HL-60 (cell line): Measurements from ENCODE around the gene ZRANB3.

Source experiments
- DNase-seq, 2 experiments: peaks; one replicate each; pipeline ENCODE4 v3.0.0-alpha.2; 2010 to 2020; ENCODE audit warnings: low read depth in 1 of 2, low spot score in 1 of 2
- H3K27ac ChIP-seq: fragments of 250-450 bp; sonication (Bioruptor Pico); replicated peaks from 2 replicates; pipeline ENCODE4 v1.5.1; 2020; ENCODE audit warnings: mild to moderate bottlenecking, moderate library complexity
- H3K27me3 ChIP-seq: fragments of 250-450 bp; sonication (Bioruptor Pico); 2 replicates; pipeline ENCODE4 v1.5.1; 2021; ENCODE audit warnings: mild to moderate bottlenecking, moderate library complexity; ENCODE audit not compliant: insufficient read depth, poor library complexity, severe bottlenecking
- H3K4me3 ChIP-seq: replicated peaks from 2 replicates; pipeline ENCODE4 v1.5.1; 2011; ENCODE audit warnings: mild to moderate bottlenecking, control low read depth, low read length; ENCODE audit not compliant: insufficient read depth
- CTCF ChIP-seq: IDR thresholded peaks from one replicate; pipeline ENCODE4 v1.5.1; 2011; ENCODE audit warnings: low read length, control low read depth, inconsistent platforms; ENCODE audit not compliant: insufficient read depth
- GABPA ChIP-seq: IDR thresholded peaks from 2 replicates; pipeline ENCODE4 v1.6.1; 2012; ENCODE audit warnings: low read depth
- POLR2AphosphoS5 ChIP-seq: IDR thresholded peaks from 2 replicates; pipeline ENCODE4 v1.6.1; 2012; ENCODE audit warnings: low read depth
- REST ChIP-seq: IDR thresholded peaks from 2 replicates; pipeline ENCODE4 v1.6.1; 2012; ENCODE audit warnings: low read depth; ENCODE audit not compliant: insufficient replicate concordance
- SPI1 ChIP-seq: IDR thresholded peaks from 2 replicates; pipeline ENCODE4 v1.6.1; 2012; ENCODE audit warnings: low read depth, mild to moderate bottlenecking, borderline replicate concordance

ZRANB3 gene

GRCh38 chr2:135162786-135163185 lies 368.2 kb downstream of the ZRANB3 start:
- DNase-seq = no peak
- TF ChIP-seq SPI1 (no peak), POLR2AphosphoS5 (no peak), CTCF (no peak), REST (no peak), GABPA (no peak)
- Histone ChIP-seq H3K27ac (no peak overlapping the region), H3K4me3 (no peak overlapping the region), H3K27me3 (no peaks in the 10 kb centered on the region)

- TF ChIP-seq CTCF = no peak
- no peak for TF ChIP-seq GABPA
- no peak for TF ChIP-seq SPI1
- TF ChIP-seq POLR2AphosphoS5 = no peak
- TF ChIP-seq REST = no peak
- Histone ChIP-seq H3K27ac (no peak overlapping the region), H3K4me3 (no peak overlapping the region), H3K27me3 (no peaks in the 10 kb centered on the region)
- no peak for DNase-seq
Observed at GRCh38 chr2:135162377-135162776, 368.6 kb downstream of the ZRANB3 start.

- H3K27ac ChIP-seq = no peak overlapping the region
- TF ChIP-seq SPI1 = no peak
- TF ChIP-seq POLR2AphosphoS5 = no peak
- TF ChIP-seq REST = no peak
- TF ChIP-seq CTCF = no peak
- TF ChIP-seq GABPA = no peak
- H3K4me3 ChIP-seq = no peak overlapping the region
- no peaks in the 10 kb centered on the region for H3K27me3 ChIP-seq
- DNase-seq = no peak
Observed at GRCh38 chr2:135159191-135159590, 371.8 kb downstream of the ZRANB3 start.
